GM12892 (cell line): ENCODE results near the gene RBM12.

Experiments
- DNase-seq: peaks from one replicate; pipeline ENCODE4 v3.0.0; 2011; ENCODE audit not compliant: insufficient read length
- FAIRE-seq: peaks from 2 replicates; lab custom pipeline; 2011; peaks lifted over from hg19 to GRCh38; lab: Jason Lieb, UNC
- POLR2A ChIP-seq: IDR thresholded peaks from 2 replicates; pipeline ENCODE4 v1.6.1; 2011; ENCODE audit warnings: low read depth, low read length, control low read depth
- POLR2AphosphoS5 ChIP-seq: IDR thresholded peaks from 2 replicates; pipeline ENCODE4 v1.6.1; 2011; ENCODE audit warnings: low read depth, low read length, control low read depth
- TAF1 ChIP-seq: IDR thresholded peaks from 2 replicates; pipeline ENCODE4 v1.6.1; 2011; ENCODE audit warnings: low read depth, mild to moderate bottlenecking, control low read depth, low read length, borderline replicate concordance

RBM12 gene

GRCh38 chr20:35661053-35661452, 3.6 kb downstream of the RBM12 start:
- TF ChIP-seq POLR2AphosphoS5 (no peak), TAF1 (no peak), POLR2A (no peak)
- FAIRE-seq (no peak), DNase-seq (no peak)

- no peak for FAIRE-seq
- TF ChIP-seq POLR2AphosphoS5 (no peak), TAF1 (no peak), POLR2A (no peak)
- no peak for DNase-seq
Observed at GRCh38 chr20:35660122-35660937, 4.4 kb downstream of the RBM12 start.

- FAIRE-seq (no peak), DNase-seq (no peak)
- TF ChIP-seq TAF1 (no peak), POLR2AphosphoS5 (no peak), POLR2A (no peak)
Observed at GRCh38 chr20:35657271-35657670, 7.4 kb downstream of the RBM12 start.

GRCh38 chr20:35654415-35654814, 10.3 kb downstream of the RBM12 start:
- no peak for TF ChIP-seq TAF1
- no peak for TF ChIP-seq POLR2AphosphoS5
- no peak for TF ChIP-seq POLR2A
- DNase-seq (no peak), FAIRE-seq (no peak)

- TF ChIP-seq TAF1 (no peak), POLR2A (no peak), POLR2AphosphoS5 (no peak)
- DNase-seq (no peak), FAIRE-seq (no peak)
Observed at GRCh38 chr20:35653893-35654292, 10.8 kb downstream of the RBM12 start.

GRCh38 chr20:35653430-35653734, 11.3 kb downstream of the RBM12 start:
- DNase-seq (no peak), FAIRE-seq (no peak)
- TF ChIP-seq POLR2AphosphoS5, result no peak
- TF ChIP-seq POLR2A, result no peak

GRCh38 chr20:35652641-35653429, 11.9 kb downstream of the RBM12 start:
- FAIRE-seq (no peak), DNase-seq (no peak)
- no peak for TF ChIP-seq TAF1
- peak; percentile 36; the same call in 1 of the 2 replicates for TF ChIP-seq POLR2A

- DNase-seq, result no peak
- no peak for FAIRE-seq
- TF ChIP-seq TAF1, result no peak
Observed at GRCh38 chr20:35651958-35652357, 12.7 kb downstream of the RBM12 start.

- TF ChIP-seq TAF1 (no peak), POLR2AphosphoS5 (no peak), POLR2A (no peak)
- FAIRE-seq (no peak), DNase-seq (no peak)
Observed at GRCh38 chr20:35650632-35651031, 14.1 kb downstream of the RBM12 start.

- DNase-seq (no peak), FAIRE-seq (no peak)
- TF ChIP-seq TAF1 (no peak), POLR2AphosphoS5 (no peak), POLR2A (no peak)
Observed at GRCh38 chr20:35648836-35649235, 15.9 kb downstream of the RBM12 start.

GRCh38 chr20:35644806-35645205, 19.9 kb downstream of the RBM12 start:
- DNase-seq (no peak), FAIRE-seq (no peak)
- TF ChIP-seq POLR2AphosphoS5, result no peak
- TF ChIP-seq POLR2A, result no peak
- no peak for TF ChIP-seq TAF1

- no peak for TF ChIP-seq POLR2AphosphoS5
- no peak for TF ChIP-seq POLR2A
- no peak for TF ChIP-seq TAF1
- no peak for DNase-seq
- FAIRE-seq, result no peak
Observed at GRCh38 chr20:35643045-35643444, 21.7 kb downstream of the RBM12 start.
